ENCODE data around the gene GAL3ST2. TPM values are rescaled to one million over a fixed set of nuclear protein-coding genes. Genes with fewer than 3 reads are reported as not detected.
"Not testable (repeated sequence)": the region's sequence is repeated elsewhere in the genome, so short reads cannot be mapped to it uniquely, and the experiment has no call there.

The GAL3ST2 gene
- total and polyA plus RNA-seq, 2 experiments from 2014 or later = not detected

DNA sequence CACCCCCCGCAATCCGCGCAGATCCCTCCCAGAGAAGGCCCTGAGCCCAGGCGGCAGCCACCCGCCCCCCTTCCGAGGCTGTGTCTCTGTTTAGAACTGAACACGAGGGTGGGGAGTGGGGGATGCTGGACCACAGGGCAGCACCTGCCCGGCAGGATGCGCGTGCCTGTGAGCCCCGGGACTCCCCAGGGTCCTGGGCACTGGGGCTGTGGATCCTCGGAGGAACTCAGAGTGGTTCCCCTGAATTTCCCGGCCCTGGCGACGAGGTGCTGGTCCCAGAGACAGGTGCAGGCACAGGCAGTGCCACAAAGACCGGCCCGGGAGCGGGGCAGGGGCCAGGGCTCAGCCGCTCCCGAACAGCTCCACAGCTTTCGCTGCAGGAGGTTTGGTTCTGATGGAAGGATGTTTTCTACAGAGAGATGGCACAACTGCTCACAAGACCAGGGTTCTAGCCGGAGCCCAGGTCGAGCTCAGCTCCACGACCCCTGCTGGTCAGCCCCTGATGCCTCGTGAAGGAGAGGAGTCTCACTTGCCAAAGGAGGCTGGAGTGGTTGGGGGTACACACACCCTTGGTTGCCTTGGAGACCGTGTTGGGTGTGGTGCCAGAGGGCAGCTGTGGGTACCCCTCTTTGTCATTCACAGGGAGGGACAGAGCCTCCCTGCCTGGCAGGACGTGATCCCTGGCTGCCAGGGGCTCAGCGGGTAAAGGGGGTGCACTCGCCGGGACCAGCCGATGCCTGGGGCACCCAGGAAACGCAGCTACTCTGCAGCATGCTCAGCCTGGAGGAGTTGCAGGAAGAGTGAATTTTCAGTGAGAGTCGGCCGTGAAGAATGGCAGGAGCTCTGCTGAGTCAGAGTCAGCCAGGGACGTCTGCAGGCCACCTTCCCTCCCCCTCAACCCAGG, 28.0 kb downstream of the GAL3ST2 start:
- Histone ChIP-seq H3K9me3 (ENCODE audit: low read depth) (no peaks in the 10 kb centered on the region), H3K79me2 (ENCODE audit: insufficient read depth) (no peaks in the 10 kb centered on the region), H3K4me3 (peak overlapping the region; percentile 67; the same call in 1 of the 2 replicates), H3K9me2 (ENCODE audit: insufficient read depth) (no peaks in the 10 kb centered on the region), H3F3A (ENCODE audit: insufficient read depth) (no peaks in the 10 kb centered on the region), H3K9ac (no peak overlapping the region), H3K4me2 (ENCODE audit: unreplicated experiment) (no peak overlapping the region), H2AFZ (no peak overlapping the region), H3K36me3 (ENCODE audit: low read depth) (no peaks in the 10 kb centered on the region), H3K4me1 (ENCODE audit: insufficient read depth) (no peaks in the 10 kb centered on the region), H4K20me1 (ENCODE audit: insufficient read depth) (no peaks in the 10 kb centered on the region), H3K27ac (no peak overlapping the region), H3K27me3 (replicated peaks; ENCODE audit: insufficient read depth) (peaks cover 12% of the 10 kb centered on the region; the same call in 1 of the 2 replicates)
- in situ Hi-C loops (cut with MboI) = no loop called here
- DNase-seq = no peak
- TF ChIP-seq EZH2phosphoT487 (IDR thresholded peaks at IDR 0.05; ENCODE audit: insufficient read depth, low read depth) (no peak), EZH2 (IDR thresholded peaks at IDR 0.05; ENCODE audit: insufficient read depth, poor library complexity, severe bottlenecking) (no peak)
- 28 to 33% methylated on average over 30 to 35 of the region's 35 CpGs for WGBS, 2 experiments (ENCODE audit: low coverage in 1 of 2, low lambda C conversion rate in 2 of 2, missing lambda C conversion rate in 2 of 2)

GRCh38 chr2:241806217-241806616, 29.6 kb downstream of the GAL3ST2 start:
- H3K4me3 ChIP-seq; H3K4me2 ChIP-seq (ENCODE audit: unreplicated experiment); H3K9me2 ChIP-seq (ENCODE audit: insufficient read depth); in situ Hi-C loops (cut with MboI); H3F3A ChIP-seq (ENCODE audit: insufficient read depth); H3K9ac ChIP-seq; DNase-seq; H3K4me1 ChIP-seq (ENCODE audit: insufficient read depth); H3K36me3 ChIP-seq (ENCODE audit: low read depth); H3K9me3 ChIP-seq (ENCODE audit: low read depth); H2AFZ ChIP-seq; H3K79me2 ChIP-seq (ENCODE audit: insufficient read depth); H3K27ac ChIP-seq; H4K20me1 ChIP-seq (ENCODE audit: insufficient read depth): not testable (repeated sequence)
- WGBS, 2 experiments (ENCODE audit: low coverage in 1 of 2, low lambda C conversion rate in 2 of 2, missing lambda C conversion rate in 2 of 2) = 64% methylated on average over 3 of the region's 8 CpGs; no CpG with 5 or more reads in 1 of the 2 experiments
- H3K27me3 ChIP-seq (replicated peaks; ENCODE audit: insufficient read depth) = peaks cover 12% of the 10 kb centered on the region; the same call in 1 of the 2 replicates

DNA sequence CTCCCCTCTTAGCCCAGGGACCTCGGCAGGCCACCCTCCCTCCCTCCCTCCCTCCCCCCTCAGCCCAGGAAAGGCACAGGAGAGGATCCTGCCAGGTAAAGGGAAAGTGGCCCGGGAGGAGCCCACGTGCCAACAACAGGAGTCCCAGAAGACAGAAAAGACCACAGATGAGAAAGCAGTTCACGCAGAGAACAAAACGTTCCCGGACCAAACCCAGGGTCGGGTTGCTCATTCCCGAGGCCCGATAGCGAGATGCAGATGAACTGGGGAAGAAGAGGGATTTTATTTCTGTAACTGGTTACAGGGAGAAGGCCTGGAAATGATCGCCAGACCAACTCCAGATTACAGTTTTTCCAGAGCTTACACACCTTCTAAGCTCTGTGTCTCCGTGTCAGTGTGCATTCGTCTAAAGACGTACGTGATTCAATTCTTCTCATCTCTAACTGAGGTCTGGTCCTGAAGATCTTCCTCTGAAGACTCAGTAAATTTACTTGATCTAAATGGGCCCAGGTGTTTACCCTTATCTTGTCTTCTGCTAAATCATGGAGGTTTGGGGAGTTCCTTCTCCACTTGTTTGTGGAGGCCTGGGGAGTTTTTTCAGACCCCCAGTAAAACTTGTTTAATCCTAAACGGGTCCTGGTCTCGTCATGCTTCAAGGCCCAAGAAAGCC, 31.6 kb downstream of the GAL3ST2 start:
- H3K4me3 ChIP-seq = no peak overlapping the region
- H3F3A ChIP-seq (ENCODE audit: insufficient read depth) = no peaks in the 10 kb centered on the region
- H3K9me3 ChIP-seq (ENCODE audit: low read depth) = no peaks in the 10 kb centered on the region
- H4K20me1 ChIP-seq (ENCODE audit: insufficient read depth) = no peaks in the 10 kb centered on the region
- H3K9me2 ChIP-seq (ENCODE audit: insufficient read depth) = no peaks in the 10 kb centered on the region
- TF ChIP-seq EZH2phosphoT487 (IDR thresholded peaks at IDR 0.05; ENCODE audit: insufficient read depth, low read depth) (no peak), EZH2 (IDR thresholded peaks at IDR 0.05; ENCODE audit: insufficient read depth, poor library complexity, severe bottlenecking) (no peak)
- WGBS, 2 experiments (ENCODE audit: low coverage in 1 of 2, low lambda C conversion rate in 2 of 2, missing lambda C conversion rate in 2 of 2) = 77 to 81% methylated on average over 16 of the region's 17 CpGs
- no peak for DNase-seq
- no peaks in the 10 kb centered on the region for H3K79me2 ChIP-seq (ENCODE audit: insufficient read depth)
- H3K4me1 ChIP-seq (ENCODE audit: insufficient read depth) = no peaks in the 10 kb centered on the region
- in situ Hi-C loops (cut with MboI) = no loop called here
- H2AFZ ChIP-seq = no peak overlapping the region
- peaks cover 12% of the 10 kb centered on the region; the same call in 1 of the 2 replicates for H3K27me3 ChIP-seq (replicated peaks; ENCODE audit: insufficient read depth)
- H3K4me2 ChIP-seq (ENCODE audit: unreplicated experiment) = no peak overlapping the region
- H3K27ac ChIP-seq = no peak overlapping the region
- H3K36me3 ChIP-seq (ENCODE audit: low read depth) = no peaks in the 10 kb centered on the region
- H3K9ac ChIP-seq = no peak overlapping the region

GRCh38 chr2:241808721-241809382, 32.2 kb downstream of the GAL3ST2 start, which contains the start of gene NEU4:
NEU4 (plus strand) TSS chr2:241809193; CDS start chr2:241814485, 5,292 bp downstream.
- no peaks in the 10 kb centered on the region for H4K20me1 ChIP-seq (ENCODE audit: insufficient read depth)
- no peaks in the 10 kb centered on the region for H3K9me3 ChIP-seq (ENCODE audit: low read depth)
- H3K9me2 ChIP-seq (ENCODE audit: insufficient read depth) = no peaks in the 10 kb centered on the region
- TF ChIP-seq EZH2phosphoT487 (IDR thresholded peaks at IDR 0.05; ENCODE audit: insufficient read depth, low read depth) (no peak), EZH2 (IDR thresholded peaks at IDR 0.05; ENCODE audit: insufficient read depth, poor library complexity, severe bottlenecking) (no peak)
- 82 to 85% methylated on average over 26 to 31 of the region's 31 CpGs for WGBS, 2 experiments (ENCODE audit: low coverage in 1 of 2, low lambda C conversion rate in 2 of 2, missing lambda C conversion rate in 2 of 2)
- no peak within 1 kb of the TSS for H3K4me2 ChIP-seq (ENCODE audit: unreplicated experiment)
- H3K36me3 ChIP-seq (ENCODE audit: low read depth) = no peaks in the 10 kb centered on the region
- DNase-seq = no peak
- H3K4me1 ChIP-seq (ENCODE audit: insufficient read depth) = no peaks in the 10 kb centered on the region
- in situ Hi-C loops (cut with MboI) = no loop called here
- no peak within 1 kb of the TSS for H3K9ac ChIP-seq
- no peak within 1 kb of the TSS for H3K27ac ChIP-seq
- no peaks in the 10 kb centered on the region for H3F3A ChIP-seq (ENCODE audit: insufficient read depth)
- H3K4me3 ChIP-seq = no peak within 1 kb of the TSS
- no peaks in the 10 kb centered on the region for H3K79me2 ChIP-seq (ENCODE audit: insufficient read depth)
- H2AFZ ChIP-seq = no peak within 1 kb of the TSS
- H3K27me3 ChIP-seq (replicated peaks; ENCODE audit: insufficient read depth) = peaks cover 10% of the 10 kb centered on the region; the same call in 1 of the 2 replicates

All from GM23248 (cell line).